Adipocyte (in vitro differentiated cells): ENCODE data around the gene FOXO6.
A peak's percentile ranks its signal among the peaks of the same experiment; 100 is the strongest.

Experiments used
- DNase-seq: peaks from one replicate; pipeline ENCODE4 v3.0.0-alpha.2; 2015; ENCODE audit warnings: low read depth
- H3K27me3 ChIP-seq: replicated peaks from 2 replicates; pipeline ENCODE4 v1.7.0; 2013; ENCODE audit warnings: mild to moderate bottlenecking, low read length, moderate library complexity; ENCODE audit not compliant: control insufficient read depth, insufficient read depth
- H3K36me3 ChIP-seq: 2 replicates; pipeline ENCODE4 v1.7.0; 2013; ENCODE audit warnings: low read length, mild to moderate bottlenecking, moderate library complexity; ENCODE audit not compliant: control insufficient read depth, insufficient read depth, severe bottlenecking
- H3K4me1 ChIP-seq: 2 replicates; pipeline ENCODE4 v1.7.0; 2013; ENCODE audit warnings: mild to moderate bottlenecking, low read length, moderate library complexity; ENCODE audit not compliant: control insufficient read depth, insufficient read depth
- H3K4me3 ChIP-seq: 2 replicates; pipeline ENCODE4 v1.7.0; 2013; ENCODE audit warnings: mild to moderate bottlenecking, low read length, moderate library complexity
- H3K9ac ChIP-seq: 2 replicates; pipeline ENCODE4 v1.7.0; 2013; ENCODE audit warnings: mild to moderate bottlenecking, low read length, moderate library complexity
- H3K9me3 ChIP-seq: 2 replicates; pipeline ENCODE4 v1.7.0; 2013; ENCODE audit warnings: mild to moderate bottlenecking, low read length, moderate library complexity; ENCODE audit not compliant: control insufficient read depth

FOXO6 gene

DNA sequence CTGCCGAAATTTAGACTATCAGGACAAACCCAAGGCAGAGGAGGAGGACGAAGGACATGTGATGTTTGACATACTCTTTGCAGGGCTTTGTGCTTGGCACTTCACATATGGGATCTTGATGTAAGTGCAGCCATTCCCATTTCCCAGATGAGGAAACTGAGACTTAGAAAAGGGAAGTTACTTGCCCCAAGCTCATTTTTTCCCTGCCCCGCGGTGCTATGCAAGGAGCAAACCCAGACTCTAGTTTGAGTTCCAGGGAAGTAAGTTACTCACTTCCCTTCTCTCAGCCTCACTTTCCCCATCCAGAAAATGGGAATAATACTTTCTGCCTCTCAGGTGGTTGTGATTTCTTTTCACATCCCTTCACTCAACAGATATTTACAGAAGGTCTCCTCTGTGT, 4.5 kb upstream of the FOXO6 start:
- Histone ChIP-seq H3K9me3 (no peaks in the 10 kb centered on the region), H3K9ac (no peak overlapping the region), H3K4me1 (peaks cover 13% of the 10 kb centered on the region), H3K27me3 (no peaks in the 10 kb centered on the region), H3K36me3 (no peaks in the 10 kb centered on the region), H3K4me3 (no peak overlapping the region)
- DNase-seq, result no peak

GRCh38 chr1:41357451-41358101, 3.7 kb upstream of the FOXO6 start:
- Histone ChIP-seq H3K4me3 (no peak overlapping the region), H3K36me3 (no peaks in the 10 kb centered on the region), H3K9ac (no peak overlapping the region), H3K27me3 (peaks cover 4% of the 10 kb centered on the region), H3K4me1 (peaks cover 13% of the 10 kb centered on the region), H3K9me3 (no peaks in the 10 kb centered on the region)
- no peak for DNase-seq

GRCh38 chr1:41358131-41359021, 2.9 kb upstream of the FOXO6 start:
- H3K4me1 ChIP-seq, result peaks cover 13% of the 10 kb centered on the region
- no peak overlapping the region for H3K4me3 ChIP-seq
- no peaks in the 10 kb centered on the region for H3K9me3 ChIP-seq
- DNase-seq, result no peak
- H3K9ac ChIP-seq, result no peak overlapping the region
- H3K36me3 ChIP-seq, result no peaks in the 10 kb centered on the region
- H3K27me3 ChIP-seq, result peaks cover 12% of the 10 kb centered on the region

GRCh38 chr1:41359211-41360073, 1.8 kb upstream of the FOXO6 start:
- DNase-seq, result peak; percentile 63
- H3K4me3 ChIP-seq, result no peak overlapping the region

DNA sequence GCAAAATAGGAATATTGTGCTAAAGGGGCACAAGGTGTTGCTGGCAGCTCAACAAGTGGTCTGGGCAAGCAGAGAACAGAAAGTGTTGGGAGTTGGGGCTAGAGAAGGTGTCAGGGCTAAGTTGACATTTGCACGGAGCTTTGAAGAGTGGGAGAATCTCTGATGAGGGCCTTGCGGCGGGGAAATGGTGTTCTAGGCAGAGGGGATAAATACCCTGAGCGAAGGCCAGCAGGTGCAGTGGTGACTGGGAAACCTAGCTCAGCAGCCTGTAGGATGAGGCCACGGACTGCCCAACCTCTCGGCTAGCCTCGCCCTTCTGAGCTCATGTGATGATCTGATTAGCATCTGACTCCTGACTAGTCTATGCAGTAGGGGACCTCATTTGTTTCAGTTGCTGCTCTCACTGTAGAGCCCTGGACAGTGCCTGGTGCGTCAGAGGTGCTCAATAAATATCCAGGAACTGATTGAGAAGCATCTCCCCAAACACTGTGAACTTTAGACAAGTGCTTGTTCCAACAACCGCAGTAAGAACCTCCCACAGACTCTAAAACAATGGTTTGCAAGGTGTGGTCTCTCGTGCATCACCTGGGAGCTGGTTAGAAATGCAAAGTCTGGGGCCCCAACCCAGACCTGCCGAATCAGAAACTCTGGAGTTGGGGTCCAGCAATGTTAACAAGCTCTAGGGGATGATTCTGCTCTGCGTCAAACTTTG, 1.0 kb upstream of the FOXO6 start:
- H3K4me3 ChIP-seq, result peak overlapping the region; percentile 76
- H3K9me3 ChIP-seq, result no peaks in the 10 kb centered on the region
- peaks cover 13% of the 10 kb centered on the region for H3K4me1 ChIP-seq
- no peaks in the 10 kb centered on the region for H3K36me3 ChIP-seq
- H3K9ac ChIP-seq, result no peak overlapping the region
- H3K27me3 ChIP-seq, result peaks cover 19% of the 10 kb centered on the region
- no peak for DNase-seq

More at GRCh38 chr1:41359211-41360073, 1.8 kb upstream of the FOXO6 start:
- Histone ChIP-seq H3K9ac (no peak overlapping the region), H3K4me1 (peaks cover 13% of the 10 kb centered on the region), H3K27me3 (peaks cover 19% of the 10 kb centered on the region), H3K9me3 (no peaks in the 10 kb centered on the region), H3K36me3 (no peaks in the 10 kb centered on the region)

- H3K4me1 ChIP-seq, result peaks cover 13% of the 10 kb centered on the region
- peak; percentile 48 for DNase-seq
- no peak overlapping the region for H3K9ac ChIP-seq
- peaks cover 22% of the 10 kb centered on the region for H3K27me3 ChIP-seq
- peak overlapping the region; percentile 52 for H3K4me3 ChIP-seq
- no peaks in the 10 kb centered on the region for H3K9me3 ChIP-seq
- H3K36me3 ChIP-seq, result no peaks in the 10 kb centered on the region
These were observed 492 bp downstream of the FOXO6 start for GRCh38 chr1:41361495-41362356.

DNA sequence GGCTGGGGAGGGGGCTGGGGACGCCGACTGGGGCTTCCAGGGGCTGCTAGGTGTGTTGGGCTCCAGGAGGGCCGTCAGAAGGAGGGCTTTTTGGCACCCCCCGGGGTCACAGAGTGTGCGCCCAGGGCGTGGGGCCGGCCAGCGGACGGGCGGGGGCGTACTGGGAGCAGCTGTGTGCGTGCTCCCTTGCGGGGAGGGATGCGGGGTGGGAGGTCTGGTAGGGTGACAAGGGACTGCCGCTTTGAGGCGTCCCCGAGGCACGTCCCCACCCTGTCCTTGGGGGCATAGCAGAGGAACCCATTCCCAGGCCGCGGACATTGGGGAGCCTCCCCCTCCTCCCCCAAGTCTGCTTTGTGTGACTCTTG, 1.1 kb downstream of the FOXO6 start:
- H3K9me3 ChIP-seq, result no peaks in the 10 kb centered on the region
- no peak for DNase-seq
- H3K36me3 ChIP-seq, result no peaks in the 10 kb centered on the region
- H3K27me3 ChIP-seq, result peaks cover 28% of the 10 kb centered on the region
- no peak overlapping the region for H3K4me3 ChIP-seq
- no peak overlapping the region for H3K9ac ChIP-seq
- peaks cover 13% of the 10 kb centered on the region for H3K4me1 ChIP-seq

DNA sequence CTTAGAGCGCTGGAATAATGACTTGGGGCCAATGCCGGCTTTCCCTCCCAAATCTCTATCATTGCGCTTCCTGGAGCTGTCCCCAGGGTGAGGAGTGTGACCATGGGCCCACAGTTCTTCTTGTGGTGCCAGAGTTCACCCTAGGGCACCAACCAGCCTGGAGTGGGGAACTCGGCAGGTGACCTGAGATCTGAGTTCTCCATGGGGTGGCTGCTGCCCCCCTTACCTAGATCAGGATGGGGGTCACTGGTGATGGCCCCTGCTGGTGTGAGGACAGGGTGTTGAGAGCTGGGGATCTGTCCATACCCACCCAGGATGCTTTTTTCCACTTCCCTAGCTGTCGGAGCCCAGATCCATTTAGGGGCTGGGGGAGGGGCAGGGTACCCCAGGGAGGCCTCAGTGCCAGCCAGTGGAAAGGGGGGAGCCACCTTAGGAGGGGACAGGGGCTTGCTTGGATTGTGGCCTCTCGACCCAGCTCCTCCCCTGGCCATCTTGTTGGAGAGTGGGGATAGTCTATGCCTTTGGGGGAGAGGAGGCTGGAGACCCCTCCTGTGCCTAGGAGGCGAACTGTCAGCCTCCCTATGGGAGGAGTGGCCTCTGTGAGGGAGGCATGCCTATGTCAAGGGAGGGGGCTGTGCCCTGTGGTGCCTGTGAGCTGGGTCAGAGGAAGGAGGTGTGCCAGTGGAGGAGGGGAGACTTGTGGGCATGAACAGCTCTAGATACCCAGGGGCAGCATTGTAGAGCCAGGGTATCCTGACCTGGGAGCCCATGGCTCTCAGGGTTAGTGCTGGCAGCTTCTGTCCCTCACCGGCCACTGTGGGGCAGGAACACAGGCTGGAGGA, 1.7 kb downstream of the FOXO6 start:
- Histone ChIP-seq H3K4me1 (peaks cover 13% of the 10 kb centered on the region), H3K4me3 (no peak overlapping the region), H3K27me3 (peaks cover 34% of the 10 kb centered on the region), H3K9me3 (no peaks in the 10 kb centered on the region), H3K36me3 (no peaks in the 10 kb centered on the region), H3K9ac (no peak overlapping the region)
- DNase-seq, result no peak

GRCh38 chr1:41363591-41364320, 2.5 kb downstream of the FOXO6 start:
- DNase-seq, result no peak
- H3K4me1 ChIP-seq, result peaks cover 11% of the 10 kb centered on the region
- no peak overlapping the region for H3K4me3 ChIP-seq
- H3K9ac ChIP-seq, result no peak overlapping the region
- no peaks in the 10 kb centered on the region for H3K36me3 ChIP-seq
- H3K9me3 ChIP-seq, result no peaks in the 10 kb centered on the region
- peaks cover 40% of the 10 kb centered on the region for H3K27me3 ChIP-seq
